Peyer's patch (tissue), 4 donors: ENCODE data around the gene MLLT1. TPM values are rescaled to one million over a fixed set of nuclear protein-coding genes. Genes with fewer than 3 reads are reported as not detected.

Experiments
- DNase-seq, 3 donors: peaks; one replicate each; pipeline ENCODE4 v3.0.0-alpha.2; 2017 to 2019
- H3K27ac ChIP-seq, 4 donors: fragments of 200-600 bp; sonication (generic); one replicate each; pipeline ENCODE4 v1.5.1; 2016 to 2019
- H3K27me3 ChIP-seq, 2 donors: fragments of 200-600 bp; sonication (generic); one replicate each; pipeline ENCODE4 v1.5.1; 2019
- H3K36me3 ChIP-seq, 3 donors: fragments of 200-600 bp; sonication (generic); one replicate each; pipeline ENCODE4 v1.5.1; 2016 to 2019
- H3K4me1 ChIP-seq, 4 donors: fragments of 200-600 bp; sonication (generic); one replicate each; pipeline ENCODE4 v1.5.1; 2016 to 2019
- H3K4me3 ChIP-seq, 4 donors: fragments of 200-600 bp; sonication (generic); 1 replicate in 3 of 4; 2 replicates in 1 of 4; pipeline ENCODE4 v1.5.1; 2016 to 2019; ENCODE audit warnings: mild to moderate bottlenecking in 1 of 4
- H3K9me3 ChIP-seq, 4 donors: fragments of 200-600 bp; sonication (generic); one replicate each; pipeline ENCODE4 v1.5.1; 2016 to 2019; ENCODE audit warnings: mild to moderate bottlenecking in 1 of 4
- POLR2A ChIP-seq, 2 donors: fragments of 450-650 bp; IDR thresholded peaks; one replicate each; pipeline ENCODE4 v1.5.1; 2017; ENCODE audit warnings: antibody characterized with exemption in 2 of 2, mild to moderate bottlenecking in 2 of 2, moderate library complexity in 2 of 2
- total RNA-seq, 4 donors: library from RNA; depleted of rRNA; stranded (reverse); fragments of >200 nt; gene quantifications; one replicate each; pipeline ENCODE4 v1.1.0, GENCODE V29; 2016
- TF ChIP-seq, protein P1 (sequence below), 6 experiments: fragments of 450-650 bp in 4 of 6; fragments of 200-600 bp in 2 of 6; sonication (generic) in 1 of 6; IDR thresholded peaks; one replicate each; pipeline ENCODE4 v1.5.1; 2017 to 2019; ENCODE audit warnings: antibody characterized with exemption in 6 of 6, mild to moderate bottlenecking in 3 of 6, moderate library complexity in 1 of 6

MLLT1 gene
- total RNA-seq, 4 donors from 2014 or later, result 9.5 to 24.8 (median 19.3) TPM

- no peak overlapping the region for H3K27ac ChIP-seq
- H3K9me3 ChIP-seq, result no peaks in the 10 kb centered on the region
- DNase-seq, result no peak
- H3K4me3 ChIP-seq, result no peak overlapping the region
- TF ChIP-seq, protein P1, sequence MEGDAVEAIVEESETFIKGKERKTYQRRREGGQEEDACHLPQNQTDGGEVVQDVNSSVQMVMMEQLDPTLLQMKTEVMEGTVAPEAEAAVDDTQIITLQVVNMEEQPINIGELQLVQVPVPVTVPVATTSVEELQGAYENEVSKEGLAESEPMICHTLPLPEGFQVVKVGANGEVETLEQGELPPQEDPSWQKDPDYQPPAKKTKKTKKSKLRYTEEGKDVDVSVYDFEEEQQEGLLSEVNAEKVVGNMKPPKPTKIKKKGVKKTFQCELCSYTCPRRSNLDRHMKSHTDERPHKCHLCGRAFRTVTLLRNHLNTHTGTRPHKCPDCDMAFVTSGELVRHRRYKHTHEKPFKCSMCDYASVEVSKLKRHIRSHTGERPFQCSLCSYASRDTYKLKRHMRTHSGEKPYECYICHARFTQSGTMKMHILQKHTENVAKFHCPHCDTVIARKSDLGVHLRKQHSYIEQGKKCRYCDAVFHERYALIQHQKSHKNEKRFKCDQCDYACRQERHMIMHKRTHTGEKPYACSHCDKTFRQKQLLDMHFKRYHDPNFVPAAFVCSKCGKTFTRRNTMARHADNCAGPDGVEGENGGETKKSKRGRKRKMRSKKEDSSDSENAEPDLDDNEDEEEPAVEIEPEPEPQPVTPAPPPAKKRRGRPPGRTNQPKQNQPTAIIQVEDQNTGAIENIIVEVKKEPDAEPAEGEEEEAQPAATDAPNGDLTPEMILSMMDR (IDR thresholded peaks at IDR 0.05), result no peak
- no peak for TF ChIP-seq POLR2A (IDR thresholded peaks at IDR 0.05)
- no peaks in the 10 kb centered on the region for H3K27me3 ChIP-seq
- peaks cover 0 to 36% (median 2%) of the 10 kb centered on the region in 4 donors for H3K4me1 ChIP-seq
- H3K36me3 ChIP-seq, result peaks cover 0 to 52% (median 0%) of the 10 kb centered on the region in 3 donors
Observed at GRCh38 chr19:6221878-6222746, 57.7 kb downstream of the MLLT1 start.

DNA sequence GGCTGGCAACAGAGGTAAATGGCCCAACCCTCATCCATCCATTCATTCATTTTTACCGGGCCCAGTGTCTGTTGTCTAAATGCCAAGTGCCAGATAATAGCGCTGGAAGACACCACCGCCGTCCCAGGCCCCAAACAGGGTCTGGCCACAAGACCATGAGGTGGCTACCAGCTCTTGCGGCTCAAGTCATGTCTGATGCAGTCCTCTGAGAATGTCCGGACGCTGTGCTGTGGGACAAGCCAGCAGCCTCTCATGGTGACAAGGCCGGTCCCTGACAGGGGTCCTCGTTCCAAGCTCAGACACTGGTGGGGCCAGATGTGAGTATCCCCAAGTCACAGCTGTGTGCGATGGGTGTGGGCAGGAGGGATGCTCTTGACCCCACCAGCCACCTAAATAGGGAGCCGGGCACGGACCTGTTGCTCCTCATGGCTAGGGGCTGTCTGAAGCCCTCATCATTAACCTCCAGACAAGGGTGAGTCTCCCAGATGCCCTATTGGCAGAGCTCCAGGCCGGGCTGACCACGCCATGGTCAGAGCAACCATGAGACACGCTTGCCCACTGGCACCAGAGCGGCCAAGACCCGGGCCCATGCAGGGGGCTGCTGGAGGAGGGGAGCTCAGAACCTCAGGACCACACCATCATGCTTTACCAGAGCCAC, 58.4 kb downstream of the MLLT1 start:
- H3K36me3 ChIP-seq, result peaks cover 0 to 44% (median 0%) of the 10 kb centered on the region in 3 donors
- DNase-seq, result no peak
- TF ChIP-seq POLR2A (IDR thresholded peaks at IDR 0.05), result no peak
- TF ChIP-seq, protein P1 (IDR thresholded peaks at IDR 0.05), result no peak
- no peaks in the 10 kb centered on the region for H3K27me3 ChIP-seq
- H3K4me1 ChIP-seq, result peaks cover 0 to 42% (median 2%) of the 10 kb centered on the region in 4 donors
- no peak overlapping the region for H3K27ac ChIP-seq
- H3K4me3 ChIP-seq, result no peak overlapping the region
- H3K9me3 ChIP-seq, result no peaks in the 10 kb centered on the region

- H3K27ac ChIP-seq, result peak overlapping the region in 3 of 4 donors; percentile 19 to 59 (median 55)
- TF ChIP-seq, protein P1 (IDR thresholded peaks at IDR 0.05), result no peak
- TF ChIP-seq POLR2A (IDR thresholded peaks at IDR 0.05), result no peak
- peaks cover 0 to 40% (median 0%) of the 10 kb centered on the region in 3 donors for H3K36me3 ChIP-seq
- DNase-seq, result peak in 2 of 3 donors; percentile 27 to 70
- H3K4me1 ChIP-seq, result peaks cover 0 to 42% (median 2%) of the 10 kb centered on the region in 4 donors
- H3K27me3 ChIP-seq, result no peaks in the 10 kb centered on the region
- H3K4me3 ChIP-seq, result no peak overlapping the region
- no peaks in the 10 kb centered on the region for H3K9me3 ChIP-seq
Observed at GRCh38 chr19:6220385-6221191, 59.2 kb downstream of the MLLT1 start.

GRCh38 chr19:6219586-6220290, 60.0 kb downstream of the MLLT1 start:
- Histone ChIP-seq H3K4me1 (peaks cover 0 to 42% (median 2%) of the 10 kb centered on the region in 4 donors), H3K4me3 (no peak overlapping the region), H3K27ac (peak overlapping the region in 3 of 4 donors; percentile 19 to 59 (median 55)), H3K27me3 (no peaks in the 10 kb centered on the region), H3K9me3 (no peaks in the 10 kb centered on the region), H3K36me3 (peaks cover 0 to 40% (median 0%) of the 10 kb centered on the region in 3 donors)
- no peak for DNase-seq
- TF ChIP-seq, protein P1 (IDR thresholded peaks at IDR 0.05), result no peak
- TF ChIP-seq POLR2A (IDR thresholded peaks at IDR 0.05), result no peak

- Histone ChIP-seq H3K4me1 (peaks cover 0 to 42% (median 2%) of the 10 kb centered on the region in 4 donors), H3K36me3 (peaks cover 0 to 34% (median 0%) of the 10 kb centered on the region in 3 donors), H3K27ac (no peak overlapping the region), H3K27me3 (no peaks in the 10 kb centered on the region), H3K4me3 (no peak overlapping the region), H3K9me3 (no peaks in the 10 kb centered on the region)
- DNase-seq, result no peak
- TF ChIP-seq POLR2A (IDR thresholded peaks at IDR 0.05), result no peak
- TF ChIP-seq, protein P1 (IDR thresholded peaks at IDR 0.05), result no peak
Observed at GRCh38 chr19:6219147-6219525, 60.6 kb downstream of the MLLT1 start.
